ENCODE measurements around the gene SNAP47.

- no peak for TF ChIP-seq GATA3 (IDR thresholded peaks at IDR 0.05; ENCODE audit: low read depth, low read length)
- TF ChIP-seq GATA2 (IDR thresholded peaks at IDR 0.05; ENCODE audit: low read depth, low read length): no peak
These were observed 54.8 kb downstream of the SNAP47 start for GRCh38 chr1:227790034-227790400.

All from SH-SY5Y (cell line).